ENCODE measurements around the gene SPNS1.

The SPNS1 gene

GRCh38 chr16:29029168-29029994 lies 54.8 kb downstream of the SPNS1 start:
- DNase-seq = peak; percentile 75 to 89 (median 82)

DNA sequence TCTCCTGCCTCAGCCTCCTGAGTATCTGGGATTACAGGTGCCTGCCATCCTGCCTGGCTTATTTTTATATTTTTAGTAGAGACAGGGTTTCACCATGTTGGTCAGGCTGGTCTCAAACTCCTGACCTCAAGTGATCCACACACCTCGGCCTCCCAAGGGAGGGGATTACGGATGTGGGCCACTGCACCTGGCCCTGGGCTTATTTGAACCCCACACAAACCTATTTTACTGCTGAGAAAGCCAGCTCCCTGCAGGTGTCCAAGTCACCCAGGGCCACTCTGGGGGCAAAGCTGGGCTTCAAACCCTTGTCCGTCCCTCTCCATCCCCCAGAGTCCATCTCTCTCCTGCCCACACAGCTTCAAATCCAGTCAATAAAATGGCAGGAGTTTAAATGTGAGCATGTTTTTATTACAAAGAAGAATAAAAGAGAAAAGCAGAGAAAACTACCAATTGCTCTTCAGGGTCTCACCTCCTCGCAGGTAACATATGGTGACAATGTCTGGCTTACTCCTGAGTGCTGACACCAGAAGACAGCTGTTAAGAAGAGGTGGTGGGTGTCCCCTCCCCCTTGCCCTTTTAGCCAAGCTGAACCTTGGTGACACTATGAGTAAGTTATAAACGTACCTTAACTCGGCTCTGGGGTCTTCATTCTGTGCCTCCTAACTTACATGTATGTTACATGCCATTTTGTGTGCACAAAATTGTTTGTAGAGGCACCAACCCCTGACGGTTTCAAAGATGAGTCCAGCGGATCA lies 55.7 kb downstream of the SPNS1 start:
- DNase-seq = no peak

Data from suppressor macrophage (primary cell).